ENCODE measurements around the gene NFIC. TPM values are rescaled to one million over a fixed set of nuclear protein-coding genes. Genes with fewer than 3 reads are reported as not detected.
"Not testable (repeated sequence)": the region's sequence is repeated elsewhere in the genome, so short reads cannot be mapped to it uniquely, and the experiment has no call there.

Gene NFIC
- total RNA-seq, 1 donor from 2014 or later, result 1.1 TPM

GRCh38 chr19:3426433-3426832, 60.0 kb downstream of the NFIC start:
- H3K9me3 Mint-ChIP-seq, result peaks cover 2% of the 10 kb centered on the region
- H3K4me1 Mint-ChIP-seq, result peaks cover 2% of the 10 kb centered on the region
- H3K4me3 Mint-ChIP-seq, result no peak overlapping the region
- Histone ChIP-seq H3K36me3 (no peaks in the 10 kb centered on the region), H3K4me3 (no peak overlapping the region), H3K9ac (no peak overlapping the region), H3K4me2 (no peak overlapping the region), H3K27ac (no peak overlapping the region), H3K79me2 (ENCODE audit: low read depth) (no peaks in the 10 kb centered on the region), H4K20me1 (ENCODE audit: low read depth) (no peaks in the 10 kb centered on the region), H2AFZ (replicated peaks) (no peak overlapping the region), H3F3A (ENCODE audit: low read depth) (no peaks in the 10 kb centered on the region), H3K4me1 (no peaks in the 10 kb centered on the region), H3K27me3 (no peaks in the 10 kb centered on the region), H3K9me3 (ENCODE audit: low read depth) (no peaks in the 10 kb centered on the region)
- DNase-seq (ENCODE audit: low spot score), result no peak
- H3K27ac Mint-ChIP-seq, result no peak overlapping the region
- TF ChIP-seq EZH2 (IDR thresholded peaks at IDR 0.05) (no peak), EZH2phosphoT487 (IDR thresholded peaks at IDR 0.05) (no peak), CTCF (IDR thresholded peaks at IDR 0.05) (no peak)
- no peaks in the 10 kb centered on the region for H3K36me3 Mint-ChIP-seq
- peaks cover 9% of the 10 kb centered on the region for H3K27me3 Mint-ChIP-seq (ENCODE audit: insufficient read depth, low read depth)

DNA sequence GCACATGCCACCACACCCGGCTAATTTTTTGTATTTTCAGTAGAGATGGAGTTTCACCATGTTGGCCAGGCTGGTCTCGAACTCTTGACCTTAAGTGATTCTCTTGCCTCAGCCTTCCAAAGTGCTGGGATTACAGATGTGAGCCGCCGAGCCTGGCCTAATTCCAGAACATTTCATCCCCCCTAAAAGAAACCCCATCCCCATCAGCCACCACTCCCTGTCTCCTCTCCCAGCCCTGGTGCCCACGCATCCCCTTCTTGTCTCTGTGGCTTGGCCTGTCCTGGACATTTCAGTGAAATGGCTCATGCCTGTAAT, 63.9 kb downstream of the NFIC start:
- not testable (repeated sequence) for H3K36me3 Mint-ChIP-seq; H3K4me1 ChIP-seq; H4K20me1 ChIP-seq (ENCODE audit: low read depth); H3K4me3 ChIP-seq; H3K9me3 ChIP-seq (ENCODE audit: low read depth); H3F3A ChIP-seq (ENCODE audit: low read depth); H3K27me3 ChIP-seq; H3K36me3 ChIP-seq; H3K27ac ChIP-seq; H3K4me3 Mint-ChIP-seq; H3K9me3 Mint-ChIP-seq; H2AFZ ChIP-seq (replicated peaks); H3K79me2 ChIP-seq (ENCODE audit: low read depth); DNase-seq (ENCODE audit: low spot score); H3K4me2 ChIP-seq; H3K9ac ChIP-seq; H3K27ac Mint-ChIP-seq
- H3K27me3 Mint-ChIP-seq (ENCODE audit: insufficient read depth, low read depth), result peaks cover 15% of the 10 kb centered on the region
- peaks cover 12% of the 10 kb centered on the region for H3K4me1 Mint-ChIP-seq

DNA sequence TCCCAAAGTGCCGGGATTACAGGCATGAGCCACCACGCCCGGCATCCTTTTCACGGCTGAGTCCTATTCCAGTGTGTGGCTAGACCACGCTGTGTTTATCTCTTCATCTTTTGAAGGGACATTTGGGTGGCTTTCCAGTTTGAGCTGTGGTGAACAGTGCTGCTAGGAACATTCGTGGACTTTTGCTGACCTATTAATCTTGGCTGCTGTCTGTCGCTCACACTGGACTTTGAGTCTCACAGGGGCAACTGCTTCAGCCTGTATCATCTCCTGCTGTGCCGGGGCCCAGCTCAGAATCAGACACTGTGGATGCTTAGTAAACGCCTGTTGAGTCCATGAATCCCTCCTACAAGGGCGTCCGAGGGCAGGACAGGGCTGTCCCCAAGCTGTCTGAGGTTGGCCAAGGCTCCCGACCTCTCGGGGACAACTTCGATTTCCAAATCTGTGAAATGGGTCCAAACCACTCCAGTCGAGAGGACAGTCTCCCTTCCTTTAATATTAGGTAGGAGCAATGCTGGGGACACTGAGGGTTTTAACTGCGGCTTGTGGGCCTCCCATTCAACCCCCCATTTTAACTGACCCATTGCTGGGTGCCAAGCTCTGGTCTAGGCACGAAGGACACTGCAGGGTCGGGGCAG, 65.5 kb downstream of the NFIC start:
- H3K27me3 Mint-ChIP-seq (ENCODE audit: insufficient read depth, low read depth), result peaks cover 22% of the 10 kb centered on the region
- Histone ChIP-seq H3K4me2 (no peak overlapping the region), H3K4me3 (no peak overlapping the region), H3K27ac (no peak overlapping the region), H3K4me1 (no peaks in the 10 kb centered on the region), H3K9ac (no peak overlapping the region), H2AFZ (replicated peaks) (no peak overlapping the region), H4K20me1 (ENCODE audit: low read depth) (no peaks in the 10 kb centered on the region), H3K9me3 (ENCODE audit: low read depth) (no peaks in the 10 kb centered on the region), H3K36me3 (no peaks in the 10 kb centered on the region), H3F3A (ENCODE audit: low read depth) (no peaks in the 10 kb centered on the region), H3K27me3 (no peaks in the 10 kb centered on the region), H3K79me2 (ENCODE audit: low read depth) (no peaks in the 10 kb centered on the region)
- peaks cover 2% of the 10 kb centered on the region for H3K9me3 Mint-ChIP-seq
- H3K36me3 Mint-ChIP-seq, result no peaks in the 10 kb centered on the region
- H3K27ac Mint-ChIP-seq, result no peak overlapping the region
- H3K4me3 Mint-ChIP-seq, result no peak overlapping the region
- no peak for DNase-seq (ENCODE audit: low spot score)
- TF ChIP-seq CTCF (IDR thresholded peaks at IDR 0.05) (no peak), EZH2phosphoT487 (IDR thresholded peaks at IDR 0.05) (no peak), EZH2 (IDR thresholded peaks at IDR 0.05) (no peak)
- peaks cover 16% of the 10 kb centered on the region for H3K4me1 Mint-ChIP-seq

GRCh38 chr19:3433313-3433712, 66.9 kb downstream of the NFIC start:
- Histone ChIP-seq H3K4me3 (no peak overlapping the region), H3K36me3 (no peaks in the 10 kb centered on the region), H3K27ac (no peak overlapping the region), H3K9me3 (ENCODE audit: low read depth) (no peaks in the 10 kb centered on the region), H3K9ac (no peak overlapping the region), H3F3A (ENCODE audit: low read depth) (no peaks in the 10 kb centered on the region), H2AFZ (replicated peaks) (no peak overlapping the region), H3K27me3 (no peaks in the 10 kb centered on the region), H4K20me1 (ENCODE audit: low read depth) (no peaks in the 10 kb centered on the region), H3K4me1 (no peaks in the 10 kb centered on the region), H3K79me2 (ENCODE audit: low read depth) (no peaks in the 10 kb centered on the region), H3K4me2 (no peak overlapping the region)
- TF ChIP-seq EZH2 (IDR thresholded peaks at IDR 0.05) (no peak), EZH2phosphoT487 (IDR thresholded peaks at IDR 0.05) (no peak), CTCF (IDR thresholded peaks at IDR 0.05) (no peak)
- no peak overlapping the region for H3K27ac Mint-ChIP-seq
- peaks cover 18% of the 10 kb centered on the region for H3K27me3 Mint-ChIP-seq (ENCODE audit: insufficient read depth, low read depth)
- DNase-seq (ENCODE audit: low spot score), result peak; percentile 40
- H3K36me3 Mint-ChIP-seq, result no peaks in the 10 kb centered on the region
- peaks cover 14% of the 10 kb centered on the region for H3K4me1 Mint-ChIP-seq
- H3K9me3 Mint-ChIP-seq, result no peaks in the 10 kb centered on the region
- no peak overlapping the region for H3K4me3 Mint-ChIP-seq

All from neural progenitor cell (in vitro differentiated cells).